ENCODE data around the gene ADK.

GRCh38 chr10:74238031-74238431 lies 87.0 kb downstream of the ADK start:
- TF ChIP-seq POLR2AphosphoS5 (IDR thresholded peaks at IDR 0.05; ENCODE audit: low read depth) (no peak), CTCF (IDR thresholded peaks at IDR 0.05; ENCODE audit: insufficient read depth, low read length) (no peak), REST (IDR thresholded peaks at IDR 0.05; ENCODE audit: insufficient replicate concordance, low read depth) (no peak)

All from HL-60 (cell line).